ENCODE results near the gene ZNF8.

- TF ChIP-seq EP300 (IDR thresholded peaks at IDR 0.05): no peak
- TF ChIP-seq CTCF (IDR thresholded peaks at IDR 0.05): no peak
Observed at GRCh38 chr19:58325311-58326022, 46.7 kb downstream of the ZNF8 start.

All from sigmoid colon (tissue), 4 donors.